GM21360 (cell line): Measurements from ENCODE around the gene USP9X.
"Not testable (repeated sequence)": the region's sequence is repeated elsewhere in the genome, so short reads cannot be mapped to it uniquely, and the experiment has no call there.

Experiments
- ATAC-seq: cut with Tn5 transposase; IDR thresholded peaks from one replicate; pipeline ENCODE4 v1.9.1; 2021; ENCODE audit warnings: mild to moderate bottlenecking, moderate library complexity; ENCODE audit not compliant: unreplicated experiment

USP9X gene

DNA sequence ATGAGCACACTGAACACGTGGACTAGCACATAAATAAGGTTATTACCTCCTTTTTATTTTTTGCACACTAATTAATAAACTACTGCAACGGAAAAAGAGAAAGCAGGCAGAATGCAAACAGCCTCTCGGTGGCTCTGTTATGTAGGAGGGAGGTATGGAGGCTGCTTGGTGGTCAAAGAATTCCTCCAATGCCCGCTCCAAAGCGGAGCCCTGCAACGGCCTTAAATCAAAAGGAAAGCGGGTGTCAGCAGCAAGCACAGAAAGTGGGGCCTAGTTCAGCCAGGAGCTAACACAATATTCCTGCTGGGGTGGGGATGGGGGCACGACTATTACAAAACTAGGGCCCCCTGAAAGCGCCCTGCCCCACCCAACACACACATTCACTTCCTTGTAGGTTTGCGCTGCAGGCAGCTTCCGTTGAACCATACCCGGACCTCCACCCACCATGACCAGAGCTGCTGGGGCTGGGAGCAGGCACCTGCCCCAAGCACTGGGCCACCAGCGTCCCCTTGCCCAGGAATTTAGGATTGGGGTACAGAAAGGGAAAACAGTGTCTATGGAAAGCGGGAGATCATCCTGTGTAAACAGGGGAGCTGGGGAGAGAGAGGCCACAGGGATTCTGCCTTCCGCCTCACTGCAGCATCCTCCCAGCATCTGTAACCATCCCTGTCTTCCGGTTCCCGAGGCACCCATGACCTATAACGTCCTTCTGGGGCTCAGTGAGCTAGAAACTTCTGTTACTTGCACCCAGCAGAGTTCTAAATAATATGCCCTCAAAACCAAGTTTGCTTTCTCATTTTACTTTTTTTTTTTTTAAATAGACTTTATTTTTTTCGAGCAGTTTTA lies 191.6 kb downstream of the USP9X start:
- no peak for ATAC-seq

DNA sequence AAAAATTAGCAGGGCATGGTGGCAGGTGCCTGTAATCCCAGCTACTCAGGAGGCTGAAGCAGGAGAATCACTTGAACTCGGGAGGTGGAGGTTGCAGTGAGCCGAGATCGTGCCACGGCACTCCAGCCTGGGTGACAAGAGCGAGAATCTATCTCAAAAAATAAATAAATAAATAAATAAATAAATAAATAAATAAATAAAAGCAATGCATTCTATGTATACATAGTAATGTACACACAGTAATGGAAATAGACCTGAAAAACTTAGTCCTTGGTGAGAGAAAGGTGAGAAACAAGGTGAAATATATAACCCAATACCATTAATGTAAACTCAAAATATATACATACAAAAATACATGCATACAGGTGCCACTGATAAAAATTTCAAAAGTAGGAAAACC lies 197.1 kb downstream of the USP9X start:
- ATAC-seq = not testable (repeated sequence)

DNA sequence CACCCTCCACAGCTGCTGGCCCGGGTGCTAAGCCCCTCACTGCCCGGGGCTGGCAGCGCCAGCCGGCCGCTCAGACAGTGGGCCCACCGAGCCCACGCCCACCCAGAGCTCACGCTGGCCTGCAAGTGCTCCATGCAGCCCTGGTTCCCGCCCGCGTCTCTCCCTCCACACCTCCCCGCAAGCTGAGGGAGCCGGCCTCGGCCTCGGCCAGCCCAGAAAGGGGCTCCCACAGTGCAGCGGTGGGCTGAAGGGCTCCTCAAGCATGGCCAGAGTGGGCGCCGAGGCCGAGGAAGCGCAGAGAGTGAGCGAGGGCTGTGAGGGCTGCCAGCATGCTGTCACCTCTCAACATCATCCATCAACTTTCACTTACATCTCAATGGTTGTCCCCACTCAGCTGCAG lies 200.7 kb downstream of the USP9X start:
- ATAC-seq = not testable (repeated sequence)
